Endothelial cell of umbilical vein (primary cell): ENCODE measurements around the gene ACAD11. TPM values are rescaled to one million over a fixed set of nuclear protein-coding genes. Genes with fewer than 3 reads are reported as not detected.

ENCODE experiments used
- BruUV-seq: library from RNA; stranded (reverse); fragments of 400-500 nt; replicated peaks from 2 replicates; lab custom pipeline; 2021; lab: Mats Ljungman, UMichigan
- CTCF ChIA-PET: fragments of 300-600, 350-600 bp; sonication (Branson Sonifier 250); formaldehyde crosslinking; loops from one replicate; lab custom pipeline; 2021; ENCODE audit warnings: antibody characterized with exemption, inconsistent platforms; lab: Charles Lee
- POLR2A ChIA-PET: fragments of 300-600, 350-600 bp; sonication (Branson Sonifier 250); formaldehyde crosslinking; loops from one replicate; lab custom pipeline; 2021; ENCODE audit warnings: antibody characterized with exemption, inconsistent platforms; lab: Charles Lee
- DNase-seq: peaks from one replicate; pipeline ENCODE4 v3.0.0-alpha.2; 2011; ENCODE audit warnings: low read depth, low spot score
- FAIRE-seq: peaks from 2 replicates; lab custom pipeline; 2011; peaks lifted over from hg19 to GRCh38; lab: Jason Lieb, UNC
- H2AFZ ChIP-seq: 2 replicates; pipeline ENCODE4 v1.6.0; 2012; ENCODE audit warnings: low read depth, low read length, control low read depth, inconsistent platforms
- H3K27ac ChIP-seq: 2 replicates; pipeline ENCODE4 v1.5.1; 2011; ENCODE audit warnings: low read depth, mild to moderate bottlenecking, control low read depth, low read length, moderate library complexity; ENCODE audit not compliant: insufficient read depth
- H3K27me3 ChIP-seq, 2 experiments: 2 replicates each; pipeline versions ENCODE4 v1.6.0 to v1.6.1; 2011; ENCODE audit warnings: low read length in 2 of 2, mixed read lengths in 1 of 2; ENCODE audit not compliant: control insufficient read depth in 2 of 2, insufficient read depth in 2 of 2
- H3K36me3 ChIP-seq, 2 experiments: 2 replicates in 1 of 2; 3 replicates in 1 of 2; pipeline ENCODE4 v1.5.1; 2011; ENCODE audit warnings: low read length in 2 of 2, mild to moderate bottlenecking in 1 of 2, moderate library complexity in 1 of 2; ENCODE audit not compliant: control insufficient read depth in 2 of 2, insufficient read depth in 2 of 2; ENCODE audit errors: extremely low read depth in 1 of 2
- H3K4me1 ChIP-seq: 3 replicates; pipeline ENCODE4 v1.5.1; 2011; ENCODE audit warnings: mild to moderate bottlenecking, low read length; ENCODE audit not compliant: control insufficient read depth, insufficient read depth; ENCODE audit errors: extremely low read depth
- H3K4me2 ChIP-seq: 2 replicates; pipeline ENCODE4 v1.6.1; 2011; ENCODE audit warnings: low read length, control low read depth, mixed read lengths; ENCODE audit not compliant: insufficient read depth
- H3K4me3 ChIP-seq, 3 experiments: fragments of 200-600 bp in 1 of 3; sonication (generic), shearing (Covaris generic) in 1 of 3; replicated peaks in 1 of 3; 2 replicates each; pipeline ENCODE4 v1.5.1; 2011 to 2016; ENCODE audit warnings: control low read depth in 3 of 3, low read length in 3 of 3, mild to moderate bottlenecking in 2 of 3, inconsistent platforms in 1 of 3, low read depth in 1 of 3, moderate library complexity in 1 of 3; ENCODE audit not compliant: insufficient read depth in 1 of 3
- H3K79me2 ChIP-seq: 2 replicates; pipeline ENCODE4 v1.6.0; 2012; ENCODE audit warnings: low read length, inconsistent platforms; ENCODE audit not compliant: control insufficient read depth, insufficient read depth
- H3K9ac ChIP-seq: replicated peaks from 2 replicates; pipeline ENCODE3; 2011; ENCODE audit warnings: low read length, control low read depth; ENCODE audit not compliant: insufficient read depth; ENCODE audit errors: extremely low read depth
- H3K9me1 ChIP-seq: replicated peaks from 3 replicates; pipeline ENCODE4 v1.6.0; 2011; ENCODE audit warnings: mild to moderate bottlenecking, low read length; ENCODE audit not compliant: control insufficient read depth, insufficient read depth; ENCODE audit errors: extremely low read depth
- H3K9me3 ChIP-seq: replicated peaks from 2 replicates; pipeline ENCODE4 v1.5.1; 2012; ENCODE audit warnings: low read length, inconsistent platforms; ENCODE audit not compliant: control insufficient read depth, insufficient read depth
- H4K20me1 ChIP-seq: replicated peaks from 2 replicates; pipeline ENCODE3; 2011; ENCODE audit warnings: mild to moderate bottlenecking, low read length; ENCODE audit not compliant: control insufficient read depth, insufficient read depth; ENCODE audit errors: extremely low read depth
- EZH2 ChIP-seq: IDR thresholded peaks from 2 replicates; pipeline ENCODE4 v1.6.1; 2012; ENCODE audit warnings: borderline replicate concordance, low read depth, mild to moderate bottlenecking, moderate library complexity, low read length, inconsistent platforms; ENCODE audit not compliant: severe bottlenecking
- FOS ChIP-seq: IDR thresholded peaks from 2 replicates; pipeline ENCODE4 v1.6.1; 2011; ENCODE audit warnings: mild to moderate bottlenecking, low read length, moderate library complexity, borderline replicate concordance; ENCODE audit not compliant: insufficient read depth
- GATA2 ChIP-seq: IDR thresholded peaks from 2 replicates; pipeline ENCODE4 v1.7.0; 2011; ENCODE audit warnings: low read depth, mild to moderate bottlenecking, moderate library complexity, mixed read lengths, low read length; ENCODE audit not compliant: insufficient read length, insufficient read depth
- JUN ChIP-seq: IDR thresholded peaks from 2 replicates; pipeline ENCODE4 v1.6.1; 2011; ENCODE audit warnings: borderline replicate concordance, low read depth; ENCODE audit not compliant: insufficient read length, insufficient read depth
- MYC ChIP-seq: IDR thresholded peaks from one replicate; pipeline ENCODE4 v1.6.1; 2011; ENCODE audit warnings: mild to moderate bottlenecking, low read depth, low read length
- POLR2A ChIP-seq: IDR thresholded peaks from 2 replicates; pipeline ENCODE4 v1.6.1; 2012; ENCODE audit warnings: low read depth, mild to moderate bottlenecking, control low read depth, low read length
- POLR2AphosphoS5 ChIP-seq: IDR thresholded peaks from 2 replicates; pipeline ENCODE4 v1.6.1; 2012; ENCODE audit warnings: low read depth, mild to moderate bottlenecking, control low read depth, low read length, moderate library complexity; ENCODE audit not compliant: insufficient read depth
- dilution Hi-C: fragments of 300-500 bp; cut with MboI; formaldehyde crosslinking; loops from one replicate; pipeline ENCODE4 v1.15.0; 2019; ENCODE audit warnings: low sequenced_read_pairs; ENCODE audit not compliant: extremely low pct_ligation_motif_present
- intact Hi-C: fragments of 100-400 bp; cut with micrococcal nuclease; formaldehyde crosslinking; loops from one replicate; pipeline ENCODE4 v1.10.0; 2022
- polyA plus RNA-seq, 4 experiments: library from polyadenylated mRNA; depleted of rRNA in 3 of 4; stranded (reverse) in 3 of 4; unstranded in 1 of 4; fragments of >200 nt; gene quantifications; 2 replicates each; pipeline versions ENCODE4 v1.2.1 to v1.2.3, GENCODE V29; 2011 to 2012; ENCODE audit warnings: missing spikeins in 1 of 4
- total RNA-seq: library from RNA; stranded (reverse); gene quantifications from 2 replicates; pipeline ENCODE4 v1.2.3, GENCODE V29; 2021
- TF ChIP-seq, protein P1 (sequence below), 2 donors: IDR thresholded peaks; 1 replicate in 1 of 2; 2 replicates in 1 of 2; pipeline ENCODE4 v1.5.1; 2011; ENCODE audit warnings: low read length in 2 of 2, mild to moderate bottlenecking in 2 of 2, moderate library complexity in 2 of 2, control low read depth in 1 of 2, inconsistent platforms in 1 of 2, low read depth in 1 of 2; ENCODE audit not compliant: insufficient read depth in 1 of 2; ENCODE audit errors: extremely low read depth in 1 of 2
- TF ChIP-seq, protein P2 (sequence below): IDR thresholded peaks from 2 replicates; pipeline ENCODE4 v1.6.1; 2011; ENCODE audit not compliant: insufficient read depth, insufficient read length

The ACAD11 gene
- total and polyA plus RNA-seq, 2 donors (not counting 3 experiments of a cell fraction or from before 2014, with no cell fraction given) = 9.6 to 17.9 TPM

DNA sequence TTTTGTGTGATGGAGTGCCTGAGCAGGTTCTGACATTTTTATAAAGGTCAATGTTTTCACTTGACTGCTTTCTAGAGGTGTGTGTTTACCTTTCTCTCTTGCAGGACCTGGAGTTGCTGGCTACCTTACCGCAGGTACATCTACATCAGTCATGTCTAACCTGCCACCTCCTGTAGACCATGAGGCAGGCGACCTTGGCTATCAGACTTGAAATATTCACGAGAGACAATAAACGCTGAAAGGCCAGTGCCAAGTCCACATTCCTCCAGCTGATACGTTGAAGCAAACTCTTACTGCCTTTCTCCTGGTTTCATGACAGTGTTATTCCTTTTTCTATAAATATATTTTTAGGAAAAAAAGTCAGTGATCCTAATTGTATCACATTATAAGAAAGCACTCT, 121.5 kb downstream of the ACAD11 start:
- H3K27me3 ChIP-seq = no peaks in the 10 kb centered on the region
- intact Hi-C loops = no loop called here
- BruUV-seq = no TSS peak
- TF ChIP-seq FOS (no peak), MYC (no peak), JUN (no peak), EZH2 (no peak), POLR2A (no peak), POLR2AphosphoS5 (no peak), GATA2 (no peak)
- TF ChIP-seq, protein P1, sequence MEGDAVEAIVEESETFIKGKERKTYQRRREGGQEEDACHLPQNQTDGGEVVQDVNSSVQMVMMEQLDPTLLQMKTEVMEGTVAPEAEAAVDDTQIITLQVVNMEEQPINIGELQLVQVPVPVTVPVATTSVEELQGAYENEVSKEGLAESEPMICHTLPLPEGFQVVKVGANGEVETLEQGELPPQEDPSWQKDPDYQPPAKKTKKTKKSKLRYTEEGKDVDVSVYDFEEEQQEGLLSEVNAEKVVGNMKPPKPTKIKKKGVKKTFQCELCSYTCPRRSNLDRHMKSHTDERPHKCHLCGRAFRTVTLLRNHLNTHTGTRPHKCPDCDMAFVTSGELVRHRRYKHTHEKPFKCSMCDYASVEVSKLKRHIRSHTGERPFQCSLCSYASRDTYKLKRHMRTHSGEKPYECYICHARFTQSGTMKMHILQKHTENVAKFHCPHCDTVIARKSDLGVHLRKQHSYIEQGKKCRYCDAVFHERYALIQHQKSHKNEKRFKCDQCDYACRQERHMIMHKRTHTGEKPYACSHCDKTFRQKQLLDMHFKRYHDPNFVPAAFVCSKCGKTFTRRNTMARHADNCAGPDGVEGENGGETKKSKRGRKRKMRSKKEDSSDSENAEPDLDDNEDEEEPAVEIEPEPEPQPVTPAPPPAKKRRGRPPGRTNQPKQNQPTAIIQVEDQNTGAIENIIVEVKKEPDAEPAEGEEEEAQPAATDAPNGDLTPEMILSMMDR (IDR thresholded peaks at IDR 0.05; ENCODE audit: extremely low read depth in 1 of 2, insufficient read depth in 1 of 2, low read depth in 1 of 2, low read length in 2 of 2) = no peak
- TF ChIP-seq, protein P2, sequence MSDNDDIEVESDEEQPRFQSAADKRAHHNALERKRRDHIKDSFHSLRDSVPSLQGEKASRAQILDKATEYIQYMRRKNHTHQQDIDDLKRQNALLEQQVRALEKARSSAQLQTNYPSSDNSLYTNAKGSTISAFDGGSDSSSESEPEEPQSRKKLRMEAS = no peak
- H4K20me1 ChIP-seq = no peaks in the 10 kb centered on the region
- H3K9me3 ChIP-seq = no peaks in the 10 kb centered on the region
- no peak overlapping the region for H3K4me2 ChIP-seq
- no peaks in the 10 kb centered on the region for H3K79me2 ChIP-seq
- H3K27ac ChIP-seq = no peak overlapping the region
- no peak overlapping the region for H3K4me3 ChIP-seq
- no peak overlapping the region for H3K9ac ChIP-seq
- dilution Hi-C loops = loop anchor here (25.0 kb wide), 1 partner anchor 99 kb away; no protein-coding TSS in a partner anchor
- no peaks in the 10 kb centered on the region for H3K9me1 ChIP-seq
- H2AFZ ChIP-seq = no peak overlapping the region
- peaks cover 6 to 10% of the 10 kb centered on the region in 2 experiments for H3K36me3 ChIP-seq
- DNase-seq (no peak), FAIRE-seq (no peak)
- H3K4me1 ChIP-seq = peaks cover 16% of the 10 kb centered on the region
- ChIA-PET CTCF (interaction anchor here (1.4 to 9.8 kb wide), 4 partner anchors 56 to 121 kb away, joined by 3 to 423 read pairs (median 26); partner anchors contain the start of genes ACAD11 and UBA5), POLR2A (no interaction called here)
